WI38 (cell line): ENCODE results near the gene GLCE.

Experiments used
- H3K4me3 ChIP-seq: 2 replicates; pipeline ENCODE4 v1.5.1; 2011; ENCODE audit warnings: low read depth, mild to moderate bottlenecking, control low read depth, low read length
- TF ChIP-seq, protein P1 (sequence below): IDR thresholded peaks from 2 replicates; pipeline ENCODE4 v1.5.1; 2012; ENCODE audit warnings: low read depth, mild to moderate bottlenecking, control low read depth, low read length

Gene GLCE

GRCh38 chr15:69237718-69238117, 77.3 kb downstream of the GLCE start:
- no peak overlapping the region for H3K4me3 ChIP-seq
- TF ChIP-seq, protein P1, sequence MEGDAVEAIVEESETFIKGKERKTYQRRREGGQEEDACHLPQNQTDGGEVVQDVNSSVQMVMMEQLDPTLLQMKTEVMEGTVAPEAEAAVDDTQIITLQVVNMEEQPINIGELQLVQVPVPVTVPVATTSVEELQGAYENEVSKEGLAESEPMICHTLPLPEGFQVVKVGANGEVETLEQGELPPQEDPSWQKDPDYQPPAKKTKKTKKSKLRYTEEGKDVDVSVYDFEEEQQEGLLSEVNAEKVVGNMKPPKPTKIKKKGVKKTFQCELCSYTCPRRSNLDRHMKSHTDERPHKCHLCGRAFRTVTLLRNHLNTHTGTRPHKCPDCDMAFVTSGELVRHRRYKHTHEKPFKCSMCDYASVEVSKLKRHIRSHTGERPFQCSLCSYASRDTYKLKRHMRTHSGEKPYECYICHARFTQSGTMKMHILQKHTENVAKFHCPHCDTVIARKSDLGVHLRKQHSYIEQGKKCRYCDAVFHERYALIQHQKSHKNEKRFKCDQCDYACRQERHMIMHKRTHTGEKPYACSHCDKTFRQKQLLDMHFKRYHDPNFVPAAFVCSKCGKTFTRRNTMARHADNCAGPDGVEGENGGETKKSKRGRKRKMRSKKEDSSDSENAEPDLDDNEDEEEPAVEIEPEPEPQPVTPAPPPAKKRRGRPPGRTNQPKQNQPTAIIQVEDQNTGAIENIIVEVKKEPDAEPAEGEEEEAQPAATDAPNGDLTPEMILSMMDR: no peak

DNA sequence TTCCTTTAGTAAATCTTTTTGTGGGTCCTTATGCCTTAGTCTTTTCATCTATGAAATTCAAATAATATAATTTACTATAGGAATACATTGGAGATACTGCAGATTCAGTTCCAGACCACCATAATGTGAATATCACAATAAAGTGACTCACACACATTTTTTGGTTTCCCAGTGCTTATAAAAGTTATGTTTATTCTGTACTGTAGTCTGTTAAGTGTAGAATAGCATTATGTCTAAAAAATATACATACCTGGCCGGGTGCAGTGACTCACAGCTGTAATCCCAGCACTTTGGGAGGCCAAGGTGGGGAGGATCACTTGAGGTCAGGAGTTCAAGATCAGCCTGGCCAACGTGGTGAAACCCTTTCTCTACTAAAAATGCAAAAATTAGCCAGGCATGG, 84.4 kb downstream of the GLCE start:
- TF ChIP-seq, protein P1: no peak
- no peak overlapping the region for H3K4me3 ChIP-seq

GRCh38 chr15:69253156-69253555, 92.7 kb downstream of the GLCE start:
- TF ChIP-seq, protein P1: no peak
- 0 out of 2 replicates have a peak overlapping the region, but pooled peaks have one; percentile 7 for H3K4me3 ChIP-seq

DNA sequence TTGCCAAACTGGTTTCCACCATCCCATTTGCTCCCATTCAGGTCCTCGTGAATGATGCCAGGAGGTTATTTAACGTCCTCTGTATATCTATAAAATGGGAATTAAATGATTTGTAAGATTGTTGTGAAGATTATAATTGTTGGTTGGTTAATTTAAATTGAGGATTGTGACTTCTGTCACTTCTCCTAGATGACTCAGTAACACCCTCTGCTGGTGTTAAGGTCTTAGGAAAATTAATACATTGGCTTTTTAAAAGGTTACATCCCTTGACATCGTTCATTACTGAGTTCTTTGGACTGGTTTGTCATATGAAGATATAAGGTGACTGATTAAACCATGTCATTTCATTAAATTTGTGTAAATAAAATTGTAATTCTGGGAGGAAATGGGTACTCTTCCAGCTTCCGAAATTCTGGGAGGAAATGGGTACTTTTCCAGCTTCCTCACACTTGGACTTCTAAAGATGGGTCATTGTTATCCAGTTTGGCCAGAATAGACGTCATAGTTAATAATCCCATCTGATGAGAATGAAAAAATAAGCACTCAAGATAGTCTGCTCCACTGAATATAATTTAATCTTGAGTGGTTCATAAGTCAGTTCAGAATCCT, 105.0 kb downstream of the GLCE start:
- TF ChIP-seq, protein P1: no peak
- H3K4me3 ChIP-seq: no peak overlapping the region

DNA sequence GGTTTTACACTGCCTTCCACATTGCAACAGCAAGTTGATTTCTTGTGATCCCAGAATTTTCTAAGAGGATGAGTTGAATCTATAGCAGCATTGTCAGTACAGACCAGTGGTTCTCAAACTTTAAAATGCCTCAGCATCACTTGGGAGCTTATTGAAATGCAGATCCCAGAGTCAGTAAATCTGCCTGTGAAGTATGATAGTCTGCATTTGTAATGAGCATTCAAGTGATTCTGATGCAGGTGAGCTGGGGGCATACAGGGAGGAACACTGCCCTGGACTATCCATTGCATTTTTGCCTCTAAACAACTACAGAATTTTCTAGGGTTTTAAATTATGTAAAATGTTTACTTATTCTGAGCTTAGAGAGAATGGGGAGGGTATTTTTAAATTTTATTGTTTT, 110.8 kb downstream of the GLCE start:
- TF ChIP-seq, protein P1: no peak
- H3K4me3 ChIP-seq: no peak overlapping the region

GRCh38 chr15:69272139-69272538, 111.7 kb downstream of the GLCE start:
- no peak overlapping the region for H3K4me3 ChIP-seq
- TF ChIP-seq, protein P1: no peak

GRCh38 chr15:69272891-69273290, 112.5 kb downstream of the GLCE start:
- H3K4me3 ChIP-seq: no peak overlapping the region
- TF ChIP-seq, protein P1: no peak
